ENCODE measurements around the gene GLMP. TPM values are rescaled to one million over a fixed set of nuclear protein-coding genes. Genes with fewer than 3 reads are reported as not detected.

Gene GLMP
- total RNA-seq, 4 donors from 2014 or later: 31.9 to 53.0 (median 38.6) TPM

GRCh38 chr1:156298852-156299357, 3.4 kb upstream of the GLMP start, which contains the start of gene VHLL:
TSS of gene VHLL (minus strand) at chr1:156299307. CDS start at chr1:156299189, 118 bp downstream.
- TF ChIP-seq EP300 (IDR thresholded peaks at IDR 0.05): no peak
- no peak for TF ChIP-seq CTCF (IDR thresholded peaks at IDR 0.05)
- no peak for TF ChIP-seq POLR2A (IDR thresholded peaks at IDR 0.05)
- TF ChIP-seq POLR2AphosphoS5 (IDR thresholded peaks at IDR 0.05): no peak
- H3K4me1 ChIP-seq: peaks cover 0 to 22% (median 6%) of the 10 kb centered on the region in 3 donors
- WGBS, 2 donors (ENCODE audit: low coverage in 1 of 2): 81 to 84% methylated on average over 8 to 11 of the region's 19 CpGs
- no peaks in the 10 kb centered on the region for H3K27me3 ChIP-seq
- H3K36me3 ChIP-seq: peaks cover 0 to 3% of the 10 kb centered on the region in 2 donors
- no peak for ATAC-seq
- H3K9me3 ChIP-seq: no peaks in the 10 kb centered on the region
- H3K27ac ChIP-seq: no peak within 1 kb of the TSS
- no peak within 1 kb of the TSS for H3K4me3 ChIP-seq

GRCh38 chr1:156293895-156294294, 1.6 kb downstream of the GLMP start:
- Histone ChIP-seq H3K4me3 (no peak overlapping the region), H3K27me3 (no peaks in the 10 kb centered on the region), H3K4me1 (peaks cover 0 to 60% (median 9%) of the 10 kb centered on the region in 3 donors), H3K9me3 (no peaks in the 10 kb centered on the region), H3K27ac (no peak overlapping the region), H3K36me3 (peaks cover 0 to 17% of the 10 kb centered on the region in 2 donors)
- no peak for ATAC-seq
- WGBS, 2 donors (ENCODE audit: low coverage in 1 of 2): no CpG with 5 or more reads among the region's 9 CpGs
- TF ChIP-seq EP300 (IDR thresholded peaks at IDR 0.05) (no peak), POLR2AphosphoS5 (IDR thresholded peaks at IDR 0.05) (no peak), CTCF (IDR thresholded peaks at IDR 0.05) (no peak), POLR2A (IDR thresholded peaks at IDR 0.05) (no peak)

GRCh38 chr1:156293098-156293434, 2.4 kb downstream of the GLMP start:
- Histone ChIP-seq H3K27ac (no peak overlapping the region), H3K27me3 (no peaks in the 10 kb centered on the region), H3K4me1 (peaks cover 0 to 60% (median 9%) of the 10 kb centered on the region in 3 donors), H3K4me3 (no peak overlapping the region), H3K9me3 (no peaks in the 10 kb centered on the region), H3K36me3 (peaks cover 0 to 22% of the 10 kb centered on the region in 2 donors)
- TF ChIP-seq CTCF (IDR thresholded peaks at IDR 0.05) (no peak), EP300 (IDR thresholded peaks at IDR 0.05) (no peak), POLR2AphosphoS5 (IDR thresholded peaks at IDR 0.05) (no peak), POLR2A (IDR thresholded peaks at IDR 0.05) (no peak)
- 50 to 89% methylated on average over 1 to 5 of the region's 8 CpGs for WGBS, 2 donors (ENCODE audit: low coverage in 1 of 2)
- no peak for ATAC-seq

- Histone ChIP-seq H3K27ac (peak overlapping the region; percentile 51 to 93 (median 88)), H3K36me3 (peaks cover 0 to 23% of the 10 kb centered on the region in 2 donors), H3K27me3 (no peaks in the 10 kb centered on the region), H3K4me3 (peak overlapping the region; percentile 45 to 53), H3K4me1 (peaks cover 0 to 60% (median 9%) of the 10 kb centered on the region in 3 donors), H3K9me3 (no peaks in the 10 kb centered on the region)
- ATAC-seq: peak; percentile 95
- 7% methylated on average over 14 of the region's 37 CpGs for whole genome bisulfite sequencing, 2 donors (ENCODE audit: low coverage in 1 of 2)
- TF ChIP-seq EP300 (IDR thresholded peaks at IDR 0.05) (no peak), POLR2A (IDR thresholded peaks at IDR 0.05) (peak; percentile 20 to 28), POLR2AphosphoS5 (IDR thresholded peaks at IDR 0.05) (peak; percentile 58), CTCF (IDR thresholded peaks at IDR 0.05) (no peak)
Observed at GRCh38 chr1:156291226-156292061, 4.0 kb downstream of the GLMP start.

- no peaks in the 10 kb centered on the region for H3K27me3 ChIP-seq
- no peaks in the 10 kb centered on the region for H3K9me3 ChIP-seq
- H3K36me3 ChIP-seq: peaks cover 0 to 36% of the 10 kb centered on the region in 2 donors
- no peak overlapping the region for H3K27ac ChIP-seq
- TF ChIP-seq POLR2A (IDR thresholded peaks at IDR 0.05) (no peak), CTCF (IDR thresholded peaks at IDR 0.05) (no peak), POLR2AphosphoS5 (IDR thresholded peaks at IDR 0.05) (no peak)
- ATAC-seq: no peak
- H3K4me3 ChIP-seq: no peak overlapping the region
- peaks cover 0 to 47% (median 6%) of the 10 kb centered on the region in 3 donors for H3K4me1 ChIP-seq
Observed at GRCh38 chr1:156289857-156290256, 5.6 kb downstream of the GLMP start.

Data from gastroesophageal sphincter (tissue), 4 donors.